ENCODE measurements around the gene ENPP4. TPM values are rescaled to one million over a fixed set of nuclear protein-coding genes. Genes with fewer than 3 reads are reported as not detected.

The ENPP4 gene
- polyA plus RNA-seq, 1 donor: 35.0 TPM

Other genes starting within 250 kb of the ENPP4 start
- 16.5 TPM for gene CLIC5, start 114.1 kb upstream of the ENPP4 start, polyA plus RNA-seq (ENCODE audit: insufficient read length)
- 3.9 TPM for gene ENPP5, start 41.0 kb downstream of the ENPP4 start, polyA plus RNA-seq (ENCODE audit: insufficient read length)

All from hindlimb muscle (tissue), 1 donor.